Calu3 (cell line): ENCODE measurements around the gene UPF3A. TPM values are rescaled to one million over a fixed set of nuclear protein-coding genes. Genes with fewer than 3 reads are reported as not detected.

Experiments
- BruUV-seq: library from RNA; stranded (reverse); fragments of 400-500 nt; replicated peaks from 2 replicates; lab custom pipeline; 2021; lab: Mats Ljungman, UMichigan
- CTCF ChIA-PET: fragments of 300-600 bp; sonication (Branson Sonifier 250); formaldehyde crosslinking; loops from one replicate; lab custom pipeline; 2022; ENCODE audit warnings: antibody characterized with exemption; lab: Charles Lee
- DNase-seq: peaks from one replicate; pipeline ENCODE4 v3.0.0; 2022
- H3K27ac Mint-ChIP-seq: one replicate; pipeline ENCODE4 v1.8.0; 2022; ENCODE audit warnings: mixed read lengths; ENCODE audit not compliant: unreplicated experiment
- H3K27me3 Mint-ChIP-seq: one replicate; pipeline ENCODE4 v1.8.0; 2022; ENCODE audit warnings: mixed read lengths; ENCODE audit not compliant: unreplicated experiment
- H3K36me3 Mint-ChIP-seq: one replicate; pipeline ENCODE4 v1.8.0; 2022; ENCODE audit warnings: mild to moderate bottlenecking, moderate library complexity, mixed read lengths; ENCODE audit not compliant: insufficient read depth, unreplicated experiment
- H3K4me1 Mint-ChIP-seq: one replicate; pipeline ENCODE4 v1.8.0; 2022; ENCODE audit warnings: mild to moderate bottlenecking, low read depth, mixed read lengths; ENCODE audit not compliant: unreplicated experiment
- H3K4me3 Mint-ChIP-seq: one replicate; pipeline ENCODE4 v1.8.0; 2022; ENCODE audit warnings: mild to moderate bottlenecking, low read depth, moderate library complexity, mixed read lengths; ENCODE audit not compliant: unreplicated experiment
- H3K9me3 Mint-ChIP-seq: one replicate; pipeline ENCODE4 v1.8.0; 2022; ENCODE audit warnings: low read depth, mixed read lengths; ENCODE audit not compliant: unreplicated experiment
- CTCF ChIP-seq: fragments of 200-600 bp; IDR thresholded peaks from one replicate; pipeline ENCODE4 v1.8.0; 2022; ENCODE audit warnings: antibody characterized with exemption; ENCODE audit not compliant: unreplicated experiment
- intact Hi-C: fragments of 100-400 bp; cut with micrococcal nuclease; formaldehyde crosslinking; loops from one replicate; pipeline ENCODE4 v1.10.0; 2022; ENCODE audit not compliant: unreplicated experiment
- total RNA-seq: library from RNA; stranded (reverse); gene quantifications from 2 replicates; pipeline ENCODE4 v1.2.3, GENCODE V29; 2022

The UPF3A gene
- total RNA-seq, 1 experiment from 2014 or later = 12.1 TPM

- Mint-ChIP-seq H3K27ac (no peak overlapping the region), H3K9me3 (no peaks in the 10 kb centered on the region), H3K36me3 (peaks cover 12% of the 10 kb centered on the region), H3K4me3 (no peak overlapping the region), H3K4me1 (no peaks in the 10 kb centered on the region), H3K27me3 (no peaks in the 10 kb centered on the region)
- BruUV-seq = no TSS peak
- no peak for DNase-seq
- no peak for TF ChIP-seq CTCF
- intact Hi-C loops = no loop called here
- CTCF ChIA-PET = no interaction called here
These were observed 18.4 kb downstream of the UPF3A start for GRCh38 chr13:114299604-114300305.

- H3K36me3 Mint-ChIP-seq = peaks cover 5% of the 10 kb centered on the region
- H3K4me1 Mint-ChIP-seq = no peaks in the 10 kb centered on the region
- H3K4me3 Mint-ChIP-seq = no peak overlapping the region
- H3K27ac Mint-ChIP-seq = no peak overlapping the region
- H3K27me3 Mint-ChIP-seq = no peaks in the 10 kb centered on the region
- no peak for TF ChIP-seq CTCF
- no peak for DNase-seq
- CTCF ChIA-PET = no interaction called here
- intact Hi-C loops = no loop called here
- no peaks in the 10 kb centered on the region for H3K9me3 Mint-ChIP-seq
- no TSS peak for BruUV-seq
These were observed 22.4 kb downstream of the UPF3A start for GRCh38 chr13:114303700-114304327.

- TF ChIP-seq CTCF = no peak
- CTCF ChIA-PET = no interaction called here
- intact Hi-C loops = no loop called here
- H3K27me3 Mint-ChIP-seq = no peaks in the 10 kb centered on the region
- H3K9me3 Mint-ChIP-seq = no peaks in the 10 kb centered on the region
- H3K27ac Mint-ChIP-seq = no peak overlapping the region
- no peak overlapping the region for H3K4me3 Mint-ChIP-seq
- DNase-seq = no peak
- no peaks in the 10 kb centered on the region for H3K4me1 Mint-ChIP-seq
- BruUV-seq = no TSS peak
- peaks cover 5% of the 10 kb centered on the region for H3K36me3 Mint-ChIP-seq
These were observed 23.1 kb downstream of the UPF3A start for GRCh38 chr13:114304346-114305034.

- no peaks in the 10 kb centered on the region for H3K27me3 Mint-ChIP-seq
- BruUV-seq = no TSS peak
- no peak overlapping the region for H3K4me3 Mint-ChIP-seq
- CTCF ChIA-PET = no interaction called here
- intact Hi-C loops = no loop called here
- H3K9me3 Mint-ChIP-seq = no peaks in the 10 kb centered on the region
- no peak for TF ChIP-seq CTCF
- no peak overlapping the region for H3K27ac Mint-ChIP-seq
- no peaks in the 10 kb centered on the region for H3K4me1 Mint-ChIP-seq
- H3K36me3 Mint-ChIP-seq = peaks cover 11% of the 10 kb centered on the region
- DNase-seq = no peak
These were observed 27.7 kb downstream of the UPF3A start for GRCh38 chr13:114309086-114309485.
